Stimulated activated CD4-positive, alpha-beta T cell treated with anti-CD3 and anti-CD28 coated beads, Interleukin-12 subunit alpha, Interleukin-12 subunit beta, amount 100 ng/mL, for 24 hours (primary cell): ENCODE results near the gene IGFALS.

Experiments used
- DNase-seq, 2 experiments: peaks; one replicate each; pipeline ENCODE4 v3.0.0-alpha.2; 2020; ENCODE audit warnings: low read depth in 2 of 2

IGFALS gene

GRCh38 chr16:1790261-1790610 lies 3.3 kb downstream of the IGFALS start:
- DNase-seq = no peak

DNA sequence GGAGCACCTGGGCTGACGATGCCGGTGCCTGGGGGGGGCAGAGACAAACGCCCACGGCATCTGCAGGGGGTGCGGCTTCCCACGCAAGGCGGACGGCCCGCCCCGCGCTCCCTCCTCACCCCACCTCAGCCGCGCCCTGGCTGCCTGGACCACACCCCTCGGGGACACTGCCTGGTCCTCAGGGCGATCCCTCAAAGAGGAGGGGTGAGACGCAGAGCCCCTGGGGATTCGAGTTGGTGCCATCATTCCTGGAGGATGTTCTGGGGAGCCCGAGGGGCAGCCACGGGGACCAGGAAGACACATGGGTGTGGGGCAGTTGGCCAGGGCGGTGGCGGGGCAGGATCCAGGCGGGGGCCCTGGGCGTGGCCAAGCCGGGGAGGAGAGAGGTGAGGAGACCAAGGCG lies 3.9 kb downstream of the IGFALS start:
- DNase-seq = no peak

GRCh38 chr16:1788708-1789100 lies 4.8 kb downstream of the IGFALS start:
- DNase-seq = no peak

GRCh38 chr16:1788095-1788707 lies 5.3 kb downstream of the IGFALS start:
- DNase-seq = no peak

DNA sequence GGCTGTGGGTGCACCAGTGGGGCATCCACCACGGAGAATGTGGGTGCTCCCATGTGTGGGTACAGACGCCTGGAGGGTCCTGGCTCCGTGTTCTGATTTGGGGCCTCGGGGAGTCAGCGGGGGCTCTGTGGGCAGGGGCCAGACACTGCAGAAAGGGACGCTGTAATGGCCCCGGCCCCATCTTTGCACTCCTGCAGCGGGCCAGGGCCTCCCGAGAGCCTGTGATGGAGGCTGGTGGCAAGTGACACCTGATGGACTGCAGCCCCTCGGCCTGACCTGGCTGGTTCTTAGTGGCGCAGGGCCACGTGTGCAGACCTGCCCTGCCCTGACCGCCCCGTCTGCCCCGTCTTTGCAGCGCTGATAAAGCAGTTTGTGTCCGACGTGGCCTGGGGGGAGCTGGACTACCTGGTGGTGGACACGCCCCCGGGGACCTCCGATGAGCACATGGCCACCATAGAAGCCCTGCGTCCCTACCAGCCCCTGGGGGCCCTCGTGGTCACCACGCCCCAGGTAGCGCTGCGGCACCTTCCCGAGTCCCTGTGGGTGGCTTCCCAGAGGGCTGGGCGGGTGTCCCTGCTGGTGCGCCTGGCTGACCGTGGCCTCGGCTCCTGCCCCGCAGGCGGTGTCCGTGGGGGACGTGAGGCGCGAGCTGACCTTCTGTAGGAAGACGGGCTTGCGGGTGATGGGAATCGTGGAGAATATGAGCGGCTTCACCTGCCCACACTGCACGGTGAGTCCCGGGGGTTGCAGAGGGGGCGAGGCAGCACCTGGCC lies 6.0 kb downstream of the IGFALS start:
- no peak for DNase-seq

DNA sequence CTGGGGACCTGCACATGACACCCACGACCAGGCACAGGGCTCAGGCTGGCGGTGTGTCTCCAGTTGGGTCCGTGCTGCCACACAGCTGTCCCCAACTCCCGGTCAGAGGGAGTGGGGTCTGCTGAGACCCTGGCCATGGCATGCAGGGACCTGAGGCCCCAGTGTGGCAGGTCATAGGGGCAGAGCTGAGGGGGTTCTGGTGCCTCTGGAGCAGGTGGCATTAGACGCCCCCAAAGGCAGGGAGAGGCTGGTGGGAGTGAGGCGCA lies 6.5 kb downstream of the IGFALS start:
- DNase-seq = no peak

- DNase-seq = no peak
Observed at GRCh38 chr16:1786242-1787055, 7.1 kb downstream of the IGFALS start.

DNA sequence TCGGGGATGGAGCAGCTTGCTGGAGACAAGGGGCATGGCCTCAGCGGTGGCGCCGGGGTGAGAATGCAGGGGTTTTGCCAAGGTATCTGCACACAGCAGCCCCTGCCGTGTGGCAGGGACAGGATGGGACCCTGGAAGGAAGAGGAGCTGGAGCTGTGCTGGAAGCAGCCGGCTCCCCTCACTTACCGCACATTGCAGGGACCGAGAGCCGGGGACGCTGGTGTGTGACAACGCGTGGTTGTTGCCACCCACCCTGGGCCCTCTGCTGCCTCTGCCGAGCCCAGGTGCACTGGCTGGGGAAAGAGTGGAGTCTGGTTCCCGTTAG lies 7.7 kb downstream of the IGFALS start:
- DNase-seq = no peak

DNA sequence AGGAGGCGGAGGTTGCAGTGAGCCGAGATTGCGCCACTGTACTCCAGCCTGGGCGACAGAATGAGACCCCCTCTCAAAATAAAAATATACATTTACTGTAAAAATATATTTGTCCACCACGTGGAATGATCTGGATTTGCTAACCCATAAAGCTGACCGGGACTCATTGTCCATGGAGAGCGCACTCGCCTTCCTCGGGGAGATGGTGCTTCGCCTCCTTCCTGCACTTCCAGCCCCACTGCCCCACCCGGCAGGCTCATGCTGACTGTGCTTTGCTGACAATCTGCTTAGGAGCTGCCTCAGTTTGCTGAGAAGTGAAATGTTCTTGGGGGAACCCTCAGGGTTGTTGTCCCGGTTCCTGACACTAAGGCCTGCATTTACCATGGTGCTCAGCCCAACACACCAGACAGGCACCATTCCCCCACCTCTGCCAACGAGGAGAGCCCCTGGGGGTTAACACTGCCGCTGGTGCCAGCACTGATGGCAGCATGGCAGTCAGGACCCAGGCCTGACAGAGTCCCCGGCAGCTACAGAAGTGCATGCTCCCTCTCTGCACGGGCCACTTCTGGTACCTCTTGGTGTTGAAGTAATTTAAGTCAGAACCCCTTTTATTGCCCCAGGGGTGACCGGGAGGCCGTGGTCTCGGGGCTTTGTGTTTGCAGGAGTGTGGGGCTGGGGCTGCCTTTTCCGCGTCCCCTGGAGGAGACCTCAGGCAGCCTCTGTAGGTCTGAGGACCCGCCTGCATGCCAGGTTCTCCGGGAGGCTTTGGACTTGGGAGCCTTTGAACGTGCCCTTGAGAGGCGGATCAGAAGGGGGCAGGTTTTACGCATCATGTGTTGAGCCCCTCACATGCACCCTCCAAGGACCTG lies 8.3 kb downstream of the IGFALS start:
- no peak for DNase-seq

- DNase-seq = peak; percentile 96 to 99
Observed at GRCh38 chr16:1782408-1783264, 10.9 kb downstream of the IGFALS start, which contains the start of the genes NUBP2 and SPSB3. Gene NUBP2, plus strand, starts transcription at chr16:1782960. Its CDS starts 61 bp downstream, at chr16:1783021. Gene SPSB3, minus strand, starts transcription at chr16:1782571. Its CDS starts 1,088 bp downstream, at chr16:1781483.

DNA sequence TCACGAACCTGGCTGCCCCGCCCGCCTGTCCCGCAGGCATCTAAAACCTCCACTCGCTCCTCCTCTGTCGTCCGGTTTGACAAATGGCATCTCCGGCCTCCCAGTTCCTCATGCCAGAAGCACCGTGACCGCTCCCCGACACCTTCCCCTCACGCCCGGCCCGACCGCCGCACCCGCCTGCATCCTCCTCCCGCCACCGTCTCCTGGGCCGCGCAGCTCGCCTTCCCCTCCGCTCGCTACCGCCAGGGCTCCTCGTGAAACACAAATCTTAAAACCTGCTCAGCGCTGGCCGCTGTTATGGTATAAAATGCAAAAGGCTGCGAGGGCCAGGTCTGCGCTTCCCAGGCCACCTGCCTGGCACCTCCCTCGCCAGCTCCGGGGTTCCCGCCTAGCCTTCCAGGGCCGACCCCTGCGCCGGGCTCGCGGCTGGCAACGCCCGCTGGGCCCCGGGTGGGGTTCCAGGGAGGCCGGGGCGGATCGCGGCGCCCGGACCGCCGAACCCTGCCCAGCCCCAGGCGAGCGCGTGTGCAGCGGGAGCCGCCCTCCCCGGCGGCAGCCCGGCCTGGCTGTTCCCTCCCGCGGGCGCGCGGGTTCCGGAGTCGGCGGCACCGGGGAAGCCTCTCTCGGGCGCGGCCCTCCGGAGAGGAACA lies 11.6 kb downstream of the IGFALS start:
- DNase-seq = no peak

- DNase-seq = no peak
Observed at GRCh38 chr16:1781254-1781653, 12.3 kb downstream of the IGFALS start.

- no peak for DNase-seq
Observed at GRCh38 chr16:1780677-1781072, 12.8 kb downstream of the IGFALS start.

DNA sequence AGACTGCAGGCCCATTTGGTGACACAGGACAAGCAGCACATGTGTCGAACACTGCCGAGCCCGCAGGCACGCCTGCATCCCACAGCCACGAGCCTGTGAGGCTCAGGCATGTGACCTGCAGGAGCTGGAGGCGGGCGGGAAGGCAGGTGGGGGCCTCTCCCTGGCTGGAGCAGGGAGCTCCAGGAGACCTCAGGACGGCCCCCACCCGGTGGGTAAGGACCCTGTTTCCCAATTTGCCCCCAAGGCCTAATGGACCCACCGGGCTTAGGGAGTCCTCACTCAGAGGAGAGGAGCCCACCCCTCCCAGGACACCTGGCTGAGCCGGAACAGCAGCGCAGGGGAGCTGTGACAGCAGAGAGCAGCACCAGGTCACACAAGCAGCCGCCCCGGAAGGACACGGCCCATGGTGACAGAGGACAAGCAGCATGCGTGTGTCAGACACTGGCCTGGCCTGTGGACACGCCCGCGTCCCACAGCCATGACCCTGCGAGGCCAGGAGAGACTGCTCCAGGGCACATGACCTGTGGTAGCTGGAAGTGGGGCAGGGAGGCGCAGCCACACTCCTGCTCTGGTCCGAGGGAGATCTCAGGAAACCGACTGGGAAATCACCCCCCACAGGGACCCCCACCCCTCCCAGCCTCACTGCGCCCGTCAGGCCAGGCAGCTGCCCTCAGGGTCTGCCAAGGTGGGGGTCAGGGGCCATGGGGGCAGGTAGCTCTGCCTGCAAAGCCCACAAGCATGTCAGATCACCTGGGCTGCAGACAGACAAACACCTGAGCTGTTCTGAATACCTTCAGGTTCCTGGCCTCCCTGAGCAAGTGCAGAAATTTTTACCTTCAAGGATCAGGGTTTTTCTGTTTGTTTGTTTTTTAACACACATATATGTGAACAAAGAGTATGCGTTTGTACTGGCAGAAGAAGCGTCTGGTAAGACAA lies 13.5 kb downstream of the IGFALS start:
- no peak for DNase-seq

DNA sequence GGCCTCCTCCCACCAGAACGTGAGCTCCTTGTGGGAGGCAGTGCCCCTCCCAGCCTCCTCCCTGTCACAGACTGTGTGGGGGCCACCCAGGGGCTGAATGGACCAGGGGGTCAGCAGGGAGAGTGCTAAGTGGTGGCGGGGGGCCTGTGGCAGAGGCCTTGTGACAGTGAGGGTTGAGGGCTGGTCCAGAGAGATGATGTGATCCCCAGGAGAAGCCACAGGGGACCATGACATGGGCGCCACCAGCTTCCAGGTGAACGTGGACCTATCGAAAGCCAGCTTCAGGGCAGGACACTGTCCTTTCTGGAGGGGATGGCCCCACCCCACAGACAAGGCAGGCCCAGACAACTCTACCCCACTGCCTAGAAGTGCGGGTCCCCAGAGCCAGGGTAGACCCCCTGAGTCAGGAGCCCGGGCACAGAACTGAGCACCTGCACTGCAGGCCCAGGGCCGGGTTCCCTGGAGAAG lies 14.2 kb downstream of the IGFALS start:
- no peak for DNase-seq

- DNase-seq = no peak
Observed at GRCh38 chr16:1778200-1779179, 15.0 kb downstream of the IGFALS start.

GRCh38 chr16:1777375-1778199 lies 15.9 kb downstream of the IGFALS start:
- DNase-seq = no peak
